ENCODE data around the gene PRKCZ.

PRKCZ gene

GRCh38 chr1:2014741-2015735 is 35.2 kb upstream of the PRKCZ start:
- FAIRE-seq (no peak), DNase-seq (ENCODE audit: insufficient read length, low spot score) (no peak)

GRCh38 chr1:2016123-2016522 is 34.1 kb upstream of the PRKCZ start:
- FAIRE-seq (no peak), DNase-seq (ENCODE audit: insufficient read length, low spot score) (no peak)
- TF ChIP-seq POU2F2 (IDR thresholded peaks at IDR 0.05; ENCODE audit: low read depth, low read length) (no peak), POLR2AphosphoS5 (IDR thresholded peaks at IDR 0.05; ENCODE audit: low read depth, low read length) (no peak), TAF1 (IDR thresholded peaks at IDR 0.05; ENCODE audit: low read depth, low read length) (no peak), PAX5 (IDR thresholded peaks at IDR 0.05; ENCODE audit: insufficient read depth, low read length, severe bottlenecking) (no peak), SPI1 (IDR thresholded peaks at IDR 0.05; ENCODE audit: low read depth, low read length) (no peak), POLR2A (IDR thresholded peaks at IDR 0.05; ENCODE audit: low read depth, low read length) (no peak)

More at GRCh38 chr1:2014741-2015735, 35.2 kb upstream of the PRKCZ start:
- TF ChIP-seq TAF1 (IDR thresholded peaks at IDR 0.05; ENCODE audit: low read depth, low read length) (no peak), POLR2AphosphoS5 (IDR thresholded peaks at IDR 0.05; ENCODE audit: low read depth, low read length) (no peak), POLR2A (IDR thresholded peaks at IDR 0.05; ENCODE audit: low read depth, low read length) (no peak), PAX5 (IDR thresholded peaks at IDR 0.05; ENCODE audit: insufficient read depth, low read length, severe bottlenecking) (no peak), POU2F2 (IDR thresholded peaks at IDR 0.05; ENCODE audit: low read depth, low read length) (no peak), SPI1 (IDR thresholded peaks at IDR 0.05; ENCODE audit: low read depth, low read length) (no peak)

- DNase-seq (ENCODE audit: insufficient read length, low spot score): no peak
- no peak for FAIRE-seq
- no peak for TF ChIP-seq POU2F2 (IDR thresholded peaks at IDR 0.05; ENCODE audit: low read depth, low read length)
- no peak for TF ChIP-seq PAX5 (IDR thresholded peaks at IDR 0.05; ENCODE audit: insufficient read depth, low read length, severe bottlenecking)
- TF ChIP-seq POLR2AphosphoS5 (IDR thresholded peaks at IDR 0.05; ENCODE audit: low read depth, low read length): no peak
- no peak for TF ChIP-seq SPI1 (IDR thresholded peaks at IDR 0.05; ENCODE audit: low read depth, low read length)
- no peak for TF ChIP-seq TAF1 (IDR thresholded peaks at IDR 0.05; ENCODE audit: low read depth, low read length)
- no peak for TF ChIP-seq POLR2A (IDR thresholded peaks at IDR 0.05; ENCODE audit: low read depth, low read length)
These were observed 31.7 kb upstream of the PRKCZ start for GRCh38 chr1:2018217-2019171.

GRCh38 chr1:2019172-2019543 is 31.1 kb upstream of the PRKCZ start, which contains the start of gene GABRD:
Gene GABRD (plus strand): TSS chr1:2019345. CDS start chr1:2019424, 79 bp downstream.
- no peak for DNase-seq (ENCODE audit: insufficient read length, low spot score)
- FAIRE-seq: no peak
- no peak for TF ChIP-seq POLR2A (IDR thresholded peaks at IDR 0.05; ENCODE audit: low read depth, low read length)

- TF ChIP-seq POLR2A (IDR thresholded peaks at IDR 0.05; ENCODE audit: low read depth, low read length) (no peak), PAX5 (IDR thresholded peaks at IDR 0.05; ENCODE audit: insufficient read depth, low read length, severe bottlenecking) (no peak)
- no peak for FAIRE-seq
- DNase-seq (ENCODE audit: insufficient read length, low spot score): no peak
These were observed 30.5 kb upstream of the PRKCZ start for GRCh38 chr1:2019571-2020309.

GRCh38 chr1:2020310-2020655 is 29.9 kb upstream of the PRKCZ start:
- DNase-seq (ENCODE audit: insufficient read length, low spot score) (no peak), FAIRE-seq (no peak)
- TF ChIP-seq POLR2AphosphoS5 (IDR thresholded peaks at IDR 0.05; ENCODE audit: low read depth, low read length) (no peak), POLR2A (IDR thresholded peaks at IDR 0.05; ENCODE audit: low read depth, low read length) (no peak), SPI1 (IDR thresholded peaks at IDR 0.05; ENCODE audit: low read depth, low read length) (no peak), TAF1 (IDR thresholded peaks at IDR 0.05; ENCODE audit: low read depth, low read length) (no peak), POU2F2 (IDR thresholded peaks at IDR 0.05; ENCODE audit: low read depth, low read length) (no peak), PAX5 (IDR thresholded peaks at IDR 0.05; ENCODE audit: insufficient read depth, low read length, severe bottlenecking) (no peak)

GRCh38 chr1:2021550-2021949 is 28.7 kb upstream of the PRKCZ start:
- DNase-seq (ENCODE audit: insufficient read length, low spot score) (no peak), FAIRE-seq (no peak)
- TF ChIP-seq POLR2A (IDR thresholded peaks at IDR 0.05; ENCODE audit: low read depth, low read length): no peak
- no peak for TF ChIP-seq PAX5 (IDR thresholded peaks at IDR 0.05; ENCODE audit: insufficient read depth, low read length, severe bottlenecking)
- TF ChIP-seq SPI1 (IDR thresholded peaks at IDR 0.05; ENCODE audit: low read depth, low read length): no peak
- no peak for TF ChIP-seq TAF1 (IDR thresholded peaks at IDR 0.05; ENCODE audit: low read depth, low read length)
- no peak for TF ChIP-seq POU2F2 (IDR thresholded peaks at IDR 0.05; ENCODE audit: low read depth, low read length)

- TF ChIP-seq SPI1 (IDR thresholded peaks at IDR 0.05; ENCODE audit: low read depth, low read length) (no peak), POU2F2 (IDR thresholded peaks at IDR 0.05; ENCODE audit: low read depth, low read length) (no peak), POLR2A (IDR thresholded peaks at IDR 0.05; ENCODE audit: low read depth, low read length) (no peak), PAX5 (IDR thresholded peaks at IDR 0.05; ENCODE audit: insufficient read depth, low read length, severe bottlenecking) (no peak), POLR2AphosphoS5 (IDR thresholded peaks at IDR 0.05; ENCODE audit: low read depth, low read length) (no peak), TAF1 (IDR thresholded peaks at IDR 0.05; ENCODE audit: low read depth, low read length) (no peak)
- no peak for FAIRE-seq
- DNase-seq (ENCODE audit: insufficient read length, low spot score): no peak
These were observed 28.0 kb upstream of the PRKCZ start for GRCh38 chr1:2022063-2022770.
